LNCaP clone FGC (cell line): Measurements from ENCODE around the gene YEATS2.

ENCODE experiments used
- DNase-seq: peaks from one replicate; pipeline ENCODE4 v3.0.0-alpha.2; 2011; ENCODE audit warnings: low read depth
- H3K4me3 ChIP-seq: 2 replicates; pipeline ENCODE4 v1.5.1; 2011; ENCODE audit warnings: mild to moderate bottlenecking, low read depth, low read length, control low read depth
- TF ChIP-seq, protein P1 (sequence below): IDR thresholded peaks from 2 replicates; pipeline ENCODE4 v1.5.1; 2012; ENCODE audit warnings: mild to moderate bottlenecking; ENCODE audit not compliant: control insufficient read depth, insufficient read depth; ENCODE audit errors: extremely low read depth

Gene YEATS2

DNA sequence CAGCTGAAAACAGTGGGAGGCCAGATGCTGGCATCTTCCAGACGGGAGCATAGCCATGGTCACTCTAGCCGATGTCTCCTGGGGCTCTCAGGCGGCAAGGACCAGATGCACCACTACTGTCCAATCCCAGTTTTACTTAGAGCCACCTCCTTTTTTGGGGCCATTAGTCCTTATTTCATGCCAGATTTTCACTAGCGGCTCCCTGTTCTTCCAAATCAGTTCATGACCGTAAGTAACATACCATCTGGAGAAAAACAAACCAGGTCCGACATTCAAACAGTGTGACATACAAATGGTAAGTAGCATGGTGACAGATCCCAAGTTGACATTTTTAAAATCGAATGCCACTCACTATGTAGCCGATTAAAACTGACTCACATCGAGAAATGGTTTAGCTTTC, 131.9 kb downstream of the YEATS2 start:
- TF ChIP-seq, protein P1, sequence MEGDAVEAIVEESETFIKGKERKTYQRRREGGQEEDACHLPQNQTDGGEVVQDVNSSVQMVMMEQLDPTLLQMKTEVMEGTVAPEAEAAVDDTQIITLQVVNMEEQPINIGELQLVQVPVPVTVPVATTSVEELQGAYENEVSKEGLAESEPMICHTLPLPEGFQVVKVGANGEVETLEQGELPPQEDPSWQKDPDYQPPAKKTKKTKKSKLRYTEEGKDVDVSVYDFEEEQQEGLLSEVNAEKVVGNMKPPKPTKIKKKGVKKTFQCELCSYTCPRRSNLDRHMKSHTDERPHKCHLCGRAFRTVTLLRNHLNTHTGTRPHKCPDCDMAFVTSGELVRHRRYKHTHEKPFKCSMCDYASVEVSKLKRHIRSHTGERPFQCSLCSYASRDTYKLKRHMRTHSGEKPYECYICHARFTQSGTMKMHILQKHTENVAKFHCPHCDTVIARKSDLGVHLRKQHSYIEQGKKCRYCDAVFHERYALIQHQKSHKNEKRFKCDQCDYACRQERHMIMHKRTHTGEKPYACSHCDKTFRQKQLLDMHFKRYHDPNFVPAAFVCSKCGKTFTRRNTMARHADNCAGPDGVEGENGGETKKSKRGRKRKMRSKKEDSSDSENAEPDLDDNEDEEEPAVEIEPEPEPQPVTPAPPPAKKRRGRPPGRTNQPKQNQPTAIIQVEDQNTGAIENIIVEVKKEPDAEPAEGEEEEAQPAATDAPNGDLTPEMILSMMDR, result no peak
- no peak for DNase-seq
- H3K4me3 ChIP-seq, result no peak overlapping the region

DNA sequence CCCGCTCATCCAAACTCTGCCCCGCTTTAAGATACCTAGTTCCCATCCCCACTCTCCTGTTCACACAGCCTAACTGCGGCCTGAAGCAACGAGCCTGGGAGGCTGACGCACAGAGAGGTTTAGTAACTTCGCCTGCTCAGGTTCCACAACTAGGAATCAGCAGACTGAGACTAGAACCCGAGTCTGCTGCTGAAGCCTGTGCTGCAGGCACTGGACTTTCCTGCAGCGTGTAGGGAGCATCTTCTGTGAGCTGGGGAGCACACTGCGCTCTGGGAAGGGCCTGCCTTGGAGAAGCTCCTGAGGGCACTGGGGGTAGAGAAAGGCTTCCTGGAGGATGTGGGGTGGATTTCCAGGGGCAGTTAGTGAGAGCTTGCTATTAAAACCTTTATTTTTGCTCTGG, 132.6 kb downstream of the YEATS2 start:
- DNase-seq, result no peak
- H3K4me3 ChIP-seq, result no peak overlapping the region
- TF ChIP-seq, protein P1, result no peak

DNA sequence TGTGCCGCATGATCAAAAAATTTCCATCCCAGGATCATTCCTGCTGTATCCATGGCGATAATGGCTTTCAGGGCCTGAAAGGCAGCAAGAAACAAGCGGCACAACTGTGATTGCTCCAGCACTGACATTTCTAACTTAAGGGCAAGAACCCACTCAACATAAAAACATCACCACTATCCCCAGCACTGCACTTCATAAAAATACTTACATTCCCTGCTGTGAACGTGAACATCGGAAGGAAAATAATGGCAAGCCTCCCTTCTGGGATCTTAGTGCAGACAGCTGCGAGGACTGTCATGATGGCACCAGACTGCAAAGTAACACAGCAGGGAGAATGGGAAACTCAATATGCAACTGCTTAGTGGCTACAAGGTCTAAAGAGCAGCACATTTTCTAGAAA, 135.9 kb downstream of the YEATS2 start:
- DNase-seq, result no peak
- TF ChIP-seq, protein P1, result no peak
- H3K4me3 ChIP-seq, result no peak overlapping the region

DNA sequence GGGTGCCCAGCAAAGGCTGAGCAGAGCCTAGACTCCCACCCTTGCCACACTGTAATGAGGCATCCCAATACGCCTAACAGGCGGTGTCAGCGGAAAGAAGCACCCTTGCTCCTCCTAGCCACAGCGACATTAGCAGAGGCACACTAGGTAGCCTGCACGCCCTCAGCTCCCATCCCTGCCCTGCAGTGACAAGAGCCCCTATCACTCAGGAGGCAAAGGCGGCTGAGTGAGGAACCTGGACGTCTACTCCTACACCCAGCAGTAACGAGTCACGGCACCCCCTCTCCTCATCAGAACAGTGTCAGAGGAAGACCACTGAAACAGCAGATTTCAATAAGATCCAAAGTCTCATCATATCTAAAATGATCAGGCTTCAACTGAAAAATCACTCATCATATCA, 139.8 kb downstream of the YEATS2 start:
- no peak overlapping the region for H3K4me3 ChIP-seq
- no peak for DNase-seq
- TF ChIP-seq, protein P1, result no peak

DNA sequence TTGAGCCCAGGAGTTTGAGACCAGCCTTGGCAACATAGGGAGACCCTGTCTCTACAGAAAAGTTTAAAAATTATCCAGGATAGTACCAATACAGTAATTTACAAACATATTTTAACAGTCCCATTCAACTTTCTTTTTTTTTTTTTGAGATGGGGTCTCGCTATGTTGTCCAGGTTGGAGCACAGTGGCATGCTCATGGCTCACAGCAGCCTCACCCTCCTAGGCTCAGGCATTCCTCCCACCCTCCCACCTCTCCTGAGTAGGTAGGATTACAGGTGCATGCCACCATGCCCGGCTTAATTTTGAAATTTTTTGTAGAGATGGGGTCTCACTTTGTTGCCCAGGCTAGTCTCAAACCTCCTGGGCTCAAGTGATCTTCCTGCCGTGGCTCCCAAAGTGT, 140.3 kb downstream of the YEATS2 start:
- no peak overlapping the region for H3K4me3 ChIP-seq
- TF ChIP-seq, protein P1, result no peak
- no peak for DNase-seq

DNA sequence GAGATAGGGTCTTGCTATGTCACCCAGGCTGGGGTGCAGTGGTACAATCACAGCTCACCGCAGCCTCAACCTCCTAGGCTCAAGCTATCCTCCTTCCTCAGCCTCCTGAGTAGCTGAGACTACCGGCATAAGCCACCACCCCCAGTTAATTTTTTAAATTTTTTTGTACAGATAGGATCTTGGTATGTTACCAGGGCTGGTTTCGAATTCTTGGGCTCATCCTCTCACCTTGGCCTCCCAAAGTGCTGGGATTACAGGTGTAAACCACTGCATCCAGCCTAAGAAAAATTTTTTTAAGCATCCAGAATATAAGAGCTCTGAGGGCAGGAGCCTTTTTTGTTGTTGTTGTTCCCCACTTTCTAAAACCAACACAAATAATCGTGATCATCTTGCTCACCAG, 142.2 kb downstream of the YEATS2 start:
- TF ChIP-seq, protein P1, result no peak
- no peak overlapping the region for H3K4me3 ChIP-seq
- no peak for DNase-seq

DNA sequence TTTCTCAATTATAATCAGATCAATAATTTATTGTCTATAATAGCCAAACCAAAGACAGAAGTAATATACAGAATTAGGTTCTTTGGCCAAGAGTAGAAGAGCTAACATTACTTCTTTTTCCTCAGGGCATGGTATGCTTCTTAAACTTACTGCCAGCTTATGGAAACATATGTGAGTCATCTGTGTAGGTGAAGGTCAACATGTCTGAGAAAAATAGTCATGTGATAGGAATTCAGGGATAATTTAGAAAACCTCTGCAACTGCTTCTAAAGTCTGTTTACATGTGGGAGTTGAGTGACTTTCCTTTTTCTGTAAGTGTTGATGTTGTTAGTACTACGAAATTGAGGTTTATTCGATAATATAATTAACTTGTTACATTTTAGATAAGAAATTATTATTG, 147.0 kb downstream of the YEATS2 start:
- TF ChIP-seq, protein P1, result no peak
- H3K4me3 ChIP-seq, result no peak overlapping the region
- DNase-seq, result no peak
